Smooth muscle cell (in vitro differentiated cells): Measurements from ENCODE around the gene GLI3. TPM values are rescaled to one million over a fixed set of nuclear protein-coding genes. Genes with fewer than 3 reads are reported as not detected.

Source experiments
- DNase-seq: peaks from one replicate; lab custom pipeline; 2025; ENCODE audit not compliant: unreplicated experiment; lab: John Stamatoyannopoulos, UW
- H2AFZ ChIP-seq: fragments of 200-600 bp; sonication (generic); 2 replicates; pipeline ENCODE4 v1.6.0; 2016; ENCODE audit warnings: antibody characterized with exemption, low read depth, mild to moderate bottlenecking
- H3F3A ChIP-seq: fragments of 200-600 bp; sonication (generic); 2 replicates; pipeline ENCODE4 v1.6.0; 2017; ENCODE audit warnings: antibody characterized with exemption, low read depth
- H3K27ac ChIP-seq: fragments of 200-600 bp; sonication (generic); 2 replicates; pipeline ENCODE4 v1.5.1; 2016; ENCODE audit warnings: low read depth, mild to moderate bottlenecking
- H3K27me3 ChIP-seq: fragments of 200-600 bp; sonication (generic); 2 replicates; pipeline ENCODE4 v1.6.1; 2016; ENCODE audit warnings: low read depth, mild to moderate bottlenecking
- H3K36me3 ChIP-seq: fragments of 200-600 bp; sonication (generic); 2 replicates; pipeline ENCODE4 v1.5.1; 2016; ENCODE audit warnings: low read depth
- H3K4me1 ChIP-seq: fragments of 200-600 bp; sonication (generic); 2 replicates; pipeline ENCODE4 v1.5.1; 2016; ENCODE audit warnings: low read depth
- H3K4me2 ChIP-seq: fragments of 200-600 bp; sonication (generic); 2 replicates; pipeline ENCODE4 v1.6.0; 2016; ENCODE audit warnings: mild to moderate bottlenecking
- H3K4me3 ChIP-seq: fragments of 200-600 bp; sonication (generic); 2 replicates; pipeline ENCODE4 v1.5.1; 2016; ENCODE audit warnings: mild to moderate bottlenecking
- H3K79me2 ChIP-seq: fragments of 200-600 bp; sonication (generic); 2 replicates; pipeline ENCODE4 v1.6.0; 2016; ENCODE audit warnings: low read depth, mild to moderate bottlenecking
- H3K9ac ChIP-seq: fragments of 200-600 bp; sonication (generic); 2 replicates; pipeline ENCODE4 v1.6.0; 2016; ENCODE audit warnings: low read depth
- H3K9me3 ChIP-seq: fragments of 200-600 bp; sonication (generic); replicated peaks from 2 replicates; pipeline ENCODE4 v1.5.1; 2016; ENCODE audit warnings: low read depth
- H4K20me1 ChIP-seq: fragments of 200-600 bp; sonication (generic); 2 replicates; pipeline ENCODE4 v1.6.0; 2016; ENCODE audit warnings: low read depth
- CTCF ChIP-seq: fragments of 200-600 bp; sonication (generic); IDR thresholded peaks from 2 replicates; pipeline ENCODE4 v1.5.1; 2017; ENCODE audit warnings: borderline replicate concordance, mild to moderate bottlenecking, antibody characterized with exemption; ENCODE audit not compliant: insufficient read depth, poor library complexity, severe bottlenecking
- WGBS: methylation state at CpG from one replicate; pipeline ENCODE4 v1.1.7; 2016; ENCODE audit warnings: low lambda C conversion rate; 5-methylcytosine and 5-hydroxymethylcytosine counted together
- polyA plus RNA-seq: library from polyadenylated mRNA; unstranded; fragments of >200 nt; fragmentation: Nextera tagmentation; extraction: Ambion mirVana; gene quantifications from 2 replicates; pipeline ENCODE4 v1.2.1, GENCODE V29; 2016
- total RNA-seq: library from RNA; depleted of rRNA; stranded (reverse); fragments of >200 nt; gene quantifications from 2 replicates; pipeline ENCODE4 v1.2.3, GENCODE V29; 2014

GLI3 gene
- total and polyA plus RNA-seq, 2 experiments from 2014 or later = 31.1 to 70.4 TPM

GRCh38 chr7:42099066-42099465, 137.9 kb downstream of the GLI3 start:
- H3K36me3 ChIP-seq = no peaks in the 10 kb centered on the region
- H3K4me3 ChIP-seq = no peak overlapping the region
- WGBS = 96% methylated on average over 4 of the region's 4 CpGs
- H3K79me2 ChIP-seq = peaks cover 13% of the 10 kb centered on the region
- no peak overlapping the region for H3K9ac ChIP-seq
- no peaks in the 10 kb centered on the region for H3K9me3 ChIP-seq
- no peak for DNase-seq
- H2AFZ ChIP-seq = no peak overlapping the region
- H4K20me1 ChIP-seq = peaks cover 94% of the 10 kb centered on the region
- no peak overlapping the region for H3K4me2 ChIP-seq
- H3K27me3 ChIP-seq = no peaks in the 10 kb centered on the region
- TF ChIP-seq CTCF = no peak
- H3K4me1 ChIP-seq = peaks cover 13% of the 10 kb centered on the region
- H3K27ac ChIP-seq = no peak overlapping the region
- H3F3A ChIP-seq = peaks cover 9% of the 10 kb centered on the region

GRCh38 chr7:42097752-42098151, 139.3 kb downstream of the GLI3 start:
- no peak overlapping the region for H3K4me3 ChIP-seq
- peak; percentile 29 for TF ChIP-seq CTCF
- H3K4me1 ChIP-seq = peaks cover 13% of the 10 kb centered on the region
- H3K9ac ChIP-seq = no peak overlapping the region
- H3K79me2 ChIP-seq = peaks cover 23% of the 10 kb centered on the region
- H3K4me2 ChIP-seq = peak overlapping the region; percentile 56
- H2AFZ ChIP-seq = no peak overlapping the region
- no peaks in the 10 kb centered on the region for H3K9me3 ChIP-seq
- no peaks in the 10 kb centered on the region for H3K27me3 ChIP-seq
- 16% methylated on average over 5 of the region's 5 CpGs for WGBS
- H3F3A ChIP-seq = peaks cover 9% of the 10 kb centered on the region
- no peak for DNase-seq
- H4K20me1 ChIP-seq = peaks cover 94% of the 10 kb centered on the region
- H3K36me3 ChIP-seq = no peaks in the 10 kb centered on the region
- H3K27ac ChIP-seq = peak overlapping the region; percentile 75

- H3K4me1 ChIP-seq = peaks cover 20% of the 10 kb centered on the region
- no peak overlapping the region for H3K4me3 ChIP-seq
- peak overlapping the region; percentile 24 for H3K9ac ChIP-seq
- H3K9me3 ChIP-seq = no peaks in the 10 kb centered on the region
- TF ChIP-seq CTCF = no peak
- H3F3A ChIP-seq = peaks cover 9% of the 10 kb centered on the region
- H3K27me3 ChIP-seq = no peaks in the 10 kb centered on the region
- H3K4me2 ChIP-seq = peak overlapping the region; percentile 56
- H3K27ac ChIP-seq = peak overlapping the region; percentile 75
- DNase-seq = no peak
- no peak overlapping the region for H2AFZ ChIP-seq
- 36% methylated on average over 11 of the region's 11 CpGs for WGBS
- peaks cover 30% of the 10 kb centered on the region for H3K79me2 ChIP-seq
- peaks cover 95% of the 10 kb centered on the region for H4K20me1 ChIP-seq
- no peaks in the 10 kb centered on the region for H3K36me3 ChIP-seq
Measured at GRCh38 chr7:42096681-42097561, 140.1 kb downstream of the GLI3 start.

- Histone ChIP-seq H3K9ac (no peak overlapping the region), H3K4me3 (no peak overlapping the region), H2AFZ (no peak overlapping the region), H3K27ac (peak overlapping the region; percentile 75), H3K9me3 (no peaks in the 10 kb centered on the region), H3K79me2 (peaks cover 30% of the 10 kb centered on the region), H3K36me3 (no peaks in the 10 kb centered on the region), H3K27me3 (no peaks in the 10 kb centered on the region), H3K4me2 (peak overlapping the region; percentile 56), H3K4me1 (peaks cover 27% of the 10 kb centered on the region), H4K20me1 (peaks cover 100% of the 10 kb centered on the region), H3F3A (peaks cover 9% of the 10 kb centered on the region)
- TF ChIP-seq CTCF = no peak
- DNase-seq = no peak
- 83% methylated on average over 8 of the region's 8 CpGs for WGBS
Measured at GRCh38 chr7:42096268-42096667, 140.7 kb downstream of the GLI3 start.
